Measurements from ENCODE around the gene EML4.

DNA sequence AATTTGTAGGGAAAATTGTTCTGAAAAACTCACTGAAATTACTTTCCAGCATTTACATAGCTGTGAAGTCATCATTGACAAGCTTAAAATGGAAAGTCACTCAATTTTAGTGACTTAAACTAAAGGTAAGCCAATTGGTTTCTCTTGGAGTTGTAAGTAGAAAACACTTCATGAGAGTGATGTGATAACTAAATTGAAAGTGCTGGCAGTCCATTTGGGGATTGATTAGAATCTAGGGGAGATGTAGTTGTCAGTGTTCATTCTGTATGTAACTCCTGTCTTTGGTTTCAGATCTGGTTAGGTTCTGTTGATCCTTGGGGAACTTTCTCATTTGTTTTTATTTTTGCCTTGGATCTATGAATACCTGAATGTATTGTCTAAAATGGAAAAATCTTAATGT, 138.0 kb downstream of the EML4 start:
- TF ChIP-seq GABPA (IDR thresholded peaks at IDR 0.05; ENCODE audit: low read depth, low read length) (no peak), GABPA (CRISPR knock-in tag; IDR thresholded peaks at IDR 0.05; ENCODE audit: low read depth) (no peak), CHD2 (IDR thresholded peaks at IDR 0.05; ENCODE audit: low read depth, low read length) (no peak), TBP (CRISPR knock-in tag; IDR thresholded peaks at IDR 0.05) (no peak)
- TF ChIP-seq, protein P1, sequence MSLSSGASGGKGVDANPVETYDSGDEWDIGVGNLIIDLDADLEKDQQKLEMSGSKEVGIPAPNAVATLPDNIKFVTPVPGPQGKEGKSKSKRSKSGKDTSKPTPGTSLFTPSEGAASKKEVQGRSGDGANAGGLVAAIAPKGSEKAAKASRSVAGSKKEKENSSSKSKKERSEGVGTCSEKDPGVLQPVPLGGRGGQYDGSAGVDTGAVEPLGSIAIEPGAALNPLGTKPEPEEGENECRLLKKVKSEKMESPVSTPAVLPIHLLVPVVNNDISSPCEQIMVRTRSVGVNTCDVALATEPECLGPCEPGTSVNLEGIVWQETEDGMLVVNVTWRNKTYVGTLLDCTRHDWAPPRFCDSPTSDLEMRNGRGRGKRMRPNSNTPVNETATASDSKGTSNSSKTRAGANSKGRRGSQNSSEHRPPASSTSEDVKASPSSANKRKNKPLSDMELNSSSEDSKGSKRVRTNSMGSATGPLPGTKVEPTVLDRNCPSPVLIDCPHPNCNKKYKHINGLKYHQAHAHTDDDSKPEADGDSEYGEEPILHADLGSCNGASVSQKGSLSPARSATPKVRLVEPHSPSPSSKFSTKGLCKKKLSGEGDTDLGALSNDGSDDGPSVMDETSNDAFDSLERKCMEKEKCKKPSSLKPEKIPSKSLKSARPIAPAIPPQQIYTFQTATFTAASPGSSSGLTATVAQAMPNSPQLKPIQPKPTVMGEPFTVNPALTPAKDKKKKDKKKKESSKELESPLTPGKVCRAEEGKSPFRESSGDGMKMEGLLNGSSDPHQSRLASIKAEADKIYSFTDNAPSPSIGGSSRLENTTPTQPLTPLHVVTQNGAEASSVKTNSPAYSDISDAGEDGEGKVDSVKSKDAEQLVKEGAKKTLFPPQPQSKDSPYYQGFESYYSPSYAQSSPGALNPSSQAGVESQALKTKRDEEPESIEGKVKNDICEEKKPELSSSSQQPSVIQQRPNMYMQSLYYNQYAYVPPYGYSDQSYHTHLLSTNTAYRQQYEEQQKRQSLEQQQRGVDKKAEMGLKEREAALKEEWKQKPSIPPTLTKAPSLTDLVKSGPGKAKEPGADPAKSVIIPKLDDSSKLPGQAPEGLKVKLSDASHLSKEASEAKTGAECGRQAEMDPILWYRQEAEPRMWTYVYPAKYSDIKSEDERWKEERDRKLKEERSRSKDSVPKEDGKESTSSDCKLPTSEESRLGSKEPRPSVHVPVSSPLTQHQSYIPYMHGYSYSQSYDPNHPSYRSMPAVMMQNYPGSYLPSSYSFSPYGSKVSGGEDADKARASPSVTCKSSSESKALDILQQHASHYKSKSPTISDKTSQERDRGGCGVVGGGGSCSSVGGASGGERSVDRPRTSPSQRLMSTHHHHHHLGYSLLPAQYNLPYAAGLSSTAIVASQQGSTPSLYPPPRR (CRISPR knock-in tag; IDR thresholded peaks at IDR 0.05; ENCODE audit: borderline replicate concordance) = no peak
- TF ChIP-seq, protein P2, sequence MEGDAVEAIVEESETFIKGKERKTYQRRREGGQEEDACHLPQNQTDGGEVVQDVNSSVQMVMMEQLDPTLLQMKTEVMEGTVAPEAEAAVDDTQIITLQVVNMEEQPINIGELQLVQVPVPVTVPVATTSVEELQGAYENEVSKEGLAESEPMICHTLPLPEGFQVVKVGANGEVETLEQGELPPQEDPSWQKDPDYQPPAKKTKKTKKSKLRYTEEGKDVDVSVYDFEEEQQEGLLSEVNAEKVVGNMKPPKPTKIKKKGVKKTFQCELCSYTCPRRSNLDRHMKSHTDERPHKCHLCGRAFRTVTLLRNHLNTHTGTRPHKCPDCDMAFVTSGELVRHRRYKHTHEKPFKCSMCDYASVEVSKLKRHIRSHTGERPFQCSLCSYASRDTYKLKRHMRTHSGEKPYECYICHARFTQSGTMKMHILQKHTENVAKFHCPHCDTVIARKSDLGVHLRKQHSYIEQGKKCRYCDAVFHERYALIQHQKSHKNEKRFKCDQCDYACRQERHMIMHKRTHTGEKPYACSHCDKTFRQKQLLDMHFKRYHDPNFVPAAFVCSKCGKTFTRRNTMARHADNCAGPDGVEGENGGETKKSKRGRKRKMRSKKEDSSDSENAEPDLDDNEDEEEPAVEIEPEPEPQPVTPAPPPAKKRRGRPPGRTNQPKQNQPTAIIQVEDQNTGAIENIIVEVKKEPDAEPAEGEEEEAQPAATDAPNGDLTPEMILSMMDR (CRISPR knock-in tag; IDR thresholded peaks at IDR 0.05) = no peak
- TF ChIP-seq, protein P3, sequence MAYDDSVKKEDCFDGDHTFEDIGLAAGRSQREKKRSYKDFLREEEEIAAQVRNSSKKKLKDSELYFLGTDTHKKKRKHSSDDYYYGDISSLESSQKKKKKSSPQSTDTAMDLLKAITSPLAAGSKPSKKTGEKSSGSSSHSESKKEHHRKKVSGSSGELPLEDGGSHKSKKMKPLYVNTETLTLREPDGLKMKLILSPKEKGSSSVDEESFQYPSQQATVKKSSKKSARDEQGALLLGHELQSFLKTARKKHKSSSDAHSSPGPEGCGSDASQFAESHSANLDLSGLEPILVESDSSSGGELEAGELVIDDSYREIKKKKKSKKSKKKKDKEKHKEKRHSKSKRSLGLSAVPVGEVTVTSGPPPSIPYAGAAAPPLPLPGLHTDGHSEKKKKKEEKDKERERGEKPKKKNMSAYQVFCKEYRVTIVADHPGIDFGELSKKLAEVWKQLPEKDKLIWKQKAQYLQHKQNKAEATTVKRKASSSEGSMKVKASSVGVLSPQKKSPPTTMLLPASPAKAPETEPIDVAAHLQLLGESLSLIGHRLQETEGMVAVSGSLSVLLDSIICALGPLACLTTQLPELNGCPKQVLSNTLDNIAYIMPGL (CRISPR knock-in tag; IDR thresholded peaks at IDR 0.05; ENCODE audit: borderline replicate concordance in 1 of 2, low read depth in 1 of 2) = no peak

All from HepG2 (cell line).